ENCODE results near the gene SUGP1.

Gene SUGP1

GRCh38 chr19:19292607-19293006 lies 27.7 kb downstream of the SUGP1 start:
- no peak for DNase-seq (ENCODE audit: low read depth)
- no peak for TF ChIP-seq CTCF (IDR thresholded peaks at IDR 0.05; ENCODE audit: insufficient read depth, low read depth, low read length, missing control alignments)
- H3K4me3 ChIP-seq (ENCODE audit: low read depth, low read length), result no peak overlapping the region

GRCh38 chr19:19285686-19286085 lies 34.6 kb downstream of the SUGP1 start:
- DNase-seq (ENCODE audit: low read depth), result no peak
- no peak for TF ChIP-seq CTCF (IDR thresholded peaks at IDR 0.05; ENCODE audit: insufficient read depth, low read depth, low read length, missing control alignments)
- H3K4me3 ChIP-seq (ENCODE audit: low read depth, low read length), result no peak overlapping the region

GRCh38 chr19:19280561-19280960 lies 39.7 kb downstream of the SUGP1 start:
- no peak for TF ChIP-seq CTCF (IDR thresholded peaks at IDR 0.05; ENCODE audit: insufficient read depth, low read depth, low read length, missing control alignments)
- no peak for DNase-seq (ENCODE audit: low read depth)
- H3K4me3 ChIP-seq (ENCODE audit: low read depth, low read length), result no peak overlapping the region

- DNase-seq (ENCODE audit: low read depth), result no peak
- no peak for TF ChIP-seq CTCF (IDR thresholded peaks at IDR 0.05; ENCODE audit: insufficient read depth, low read depth, low read length, missing control alignments)
- no peak overlapping the region for H3K4me3 ChIP-seq (ENCODE audit: low read depth, low read length)
Measured at GRCh38 chr19:19279853-19280252, 40.5 kb downstream of the SUGP1 start.

GRCh38 chr19:19279062-19279612 lies 41.2 kb downstream of the SUGP1 start:
- no peak for TF ChIP-seq CTCF (IDR thresholded peaks at IDR 0.05; ENCODE audit: insufficient read depth, low read depth, low read length, missing control alignments)
- H3K4me3 ChIP-seq (ENCODE audit: low read depth, low read length), result no peak overlapping the region
- DNase-seq (ENCODE audit: low read depth), result no peak

- DNase-seq (ENCODE audit: low read depth), result no peak
- H3K4me3 ChIP-seq (ENCODE audit: low read depth, low read length), result no peak overlapping the region
- TF ChIP-seq CTCF (IDR thresholded peaks at IDR 0.05; ENCODE audit: insufficient read depth, low read depth, low read length, missing control alignments), result no peak
Measured at GRCh38 chr19:19278315-19278714, 42.0 kb downstream of the SUGP1 start.

- no peak for TF ChIP-seq CTCF (IDR thresholded peaks at IDR 0.05; ENCODE audit: insufficient read depth, low read depth, low read length, missing control alignments)
- no peak overlapping the region for H3K4me3 ChIP-seq (ENCODE audit: low read depth, low read length)
- DNase-seq (ENCODE audit: low read depth), result no peak
Measured at GRCh38 chr19:19276851-19277250, 43.5 kb downstream of the SUGP1 start.
